H1 (cell line): ENCODE data around the gene SELPLG. TPM values are rescaled to one million over a fixed set of nuclear protein-coding genes. Genes with fewer than 3 reads are reported as not detected.

Experiments used
- CTCF ChIA-PET: fragments of 300-600 bp; sonication (Branson Sonifier 250); formaldehyde crosslinking; loops from one replicate; lab custom pipeline; 2021; ENCODE audit not compliant: partially characterized antibody; lab: Charles Lee
- POLR2A ChIA-PET: fragments of 300-600 bp; sonication (Branson Sonifier 250); formaldehyde crosslinking; loops from one replicate; lab custom pipeline; 2021; ENCODE audit warnings: inconsistent platforms; ENCODE audit not compliant: partially characterized antibody; lab: Charles Lee
- DNase-seq, 2 experiments: peaks; one replicate each; pipeline versions ENCODE4 v3.0.0 to v3.0.0-alpha.2; 2010 to 2022; ENCODE audit warnings: low spot score in 2 of 2, low read depth in 1 of 2, mixed read lengths in 1 of 2
- FAIRE-seq: peaks from 2 replicates; lab custom pipeline; 2011; peaks lifted over from hg19 to GRCh38; lab: Jason Lieb, UNC
- H2AFZ ChIP-seq: 2 replicates; pipeline ENCODE4 v1.8.1; 2012; ENCODE audit warnings: low read length, inconsistent platforms
- H2AK5ac ChIP-seq: 2 replicates; pipeline ENCODE4 v1.6.1; 2013; ENCODE audit warnings: low read depth, low read length
- H2BK120ac ChIP-seq: replicated peaks from 2 replicates; pipeline ENCODE3; 2013; ENCODE audit warnings: low read depth, low read length, inconsistent platforms
- H2BK12ac ChIP-seq: 2 replicates; pipeline ENCODE4 v1.6.1; 2013; ENCODE audit warnings: low read depth, low read length
- H2BK15ac ChIP-seq: 2 replicates; pipeline ENCODE4 v1.6.1; 2013; ENCODE audit warnings: low read length
- H2BK20ac ChIP-seq: 2 replicates; pipeline ENCODE4 v1.6.1; 2013; ENCODE audit warnings: low read length
- H2BK5ac ChIP-seq: 2 replicates; pipeline ENCODE4 v1.6.1; 2013; ENCODE audit warnings: low read depth, low read length
- H3K14ac ChIP-seq: 2 replicates; pipeline ENCODE4 v1.6.1; 2013; ENCODE audit warnings: inconsistent platforms; ENCODE audit not compliant: insufficient read length
- H3K18ac ChIP-seq: 2 replicates; pipeline ENCODE4 v1.6.1; 2013; ENCODE audit warnings: low read length; ENCODE audit errors: extremely low read depth
- H3K23ac ChIP-seq: 2 replicates; pipeline ENCODE4 v1.6.1; 2013; ENCODE audit warnings: inconsistent platforms; ENCODE audit not compliant: insufficient read length
- H3K23me2 ChIP-seq: 2 replicates; pipeline ENCODE4 v1.6.1; 2013; ENCODE audit warnings: low read depth, low read length
- H3K27ac ChIP-seq: 2 replicates; pipeline ENCODE4 v1.6.1; 2011; ENCODE audit warnings: low read depth, low read length, inconsistent platforms
- H3K27me3 ChIP-seq, 4 experiments: replicated peaks in 1 of 4; 1 replicate in 1 of 4; 2 replicates in 3 of 4; pipeline versions ENCODE4 v1.6.1 to v1.8.1; 2011 to 2013; ENCODE audit warnings: low read length in 3 of 4, mild to moderate bottlenecking in 3 of 4, inconsistent platforms in 2 of 4, mixed read lengths in 2 of 4, moderate library complexity in 1 of 4; ENCODE audit not compliant: control insufficient read depth in 3 of 4, insufficient read depth in 3 of 4; ENCODE audit errors: extremely low read depth in 1 of 4
- H3K36me3 ChIP-seq, 4 experiments: 2 replicates each; pipeline versions ENCODE4 v1.6.1 to v1.8.1; 2011 to 2013; ENCODE audit warnings: mild to moderate bottlenecking in 4 of 4, low read length in 3 of 4, moderate library complexity in 2 of 4, control low read depth in 1 of 4, inconsistent platforms in 1 of 4; ENCODE audit not compliant: insufficient read depth in 4 of 4, control insufficient read depth in 2 of 4
- H3K4ac ChIP-seq: replicated peaks from 2 replicates; pipeline ENCODE3; 2013; ENCODE audit warnings: low read length, low read depth, mixed read lengths, inconsistent platforms; ENCODE audit not compliant: insufficient read length
- H3K4me1 ChIP-seq, 4 experiments: replicated peaks in 1 of 4; 1 replicate in 1 of 4; 2 replicates in 3 of 4; pipeline versions ENCODE4 v1.6.1 to v1.8.1; 2011 to 2013; ENCODE audit warnings: low read length in 3 of 4, inconsistent platforms in 2 of 4, mixed read lengths in 1 of 4; ENCODE audit not compliant: insufficient read depth in 4 of 4, control insufficient read depth in 3 of 4
- H3K4me2 ChIP-seq, 2 experiments: 2 replicates each; pipeline versions ENCODE4 v1.6.1 to v1.8.1; 2011 to 2013; ENCODE audit warnings: low read depth in 2 of 2, low read length in 2 of 2, control low read depth in 1 of 2, inconsistent platforms in 1 of 2, mild to moderate bottlenecking in 1 of 2; ENCODE audit not compliant: insufficient read depth in 1 of 2
- H3K4me3 ChIP-seq, 4 experiments: fragments of 200-600, 300-600 bp in 1 of 4; sonication (generic), shearing (Covaris generic), sonication (Bioruptor Twin) in 1 of 4; 2 replicates each; pipeline versions ENCODE4 v1.5.1 to v1.8.1; 2011 to 2016; ENCODE audit warnings: low read length in 4 of 4, low read depth in 3 of 4, control low read depth in 2 of 4, inconsistent platforms in 2 of 4, mild to moderate bottlenecking in 2 of 4, mixed read lengths in 1 of 4, moderate library complexity in 1 of 4; ENCODE audit not compliant: insufficient read depth in 2 of 4; ENCODE audit errors: extremely low read depth in 1 of 4
- H3K56ac ChIP-seq: replicated peaks from 2 replicates; pipeline ENCODE3; 2013; ENCODE audit warnings: low read depth, mild to moderate bottlenecking, mixed read lengths, low read length, inconsistent platforms; ENCODE audit not compliant: insufficient read length
- H3K79me1 ChIP-seq: 2 replicates; pipeline ENCODE4 v1.6.1; 2013; ENCODE audit warnings: low read depth, low read length, control low read depth
- H3K79me2 ChIP-seq, 2 experiments: 2 replicates each; pipeline versions ENCODE4 v1.6.1 to v1.8.1; 2012 to 2013; ENCODE audit warnings: low read length in 2 of 2, mild to moderate bottlenecking in 2 of 2, inconsistent platforms in 1 of 2; ENCODE audit not compliant: insufficient read depth in 2 of 2, control insufficient read depth in 1 of 2
- H3K9ac ChIP-seq, 4 experiments: replicated peaks in 1 of 4; 1 replicate in 1 of 4; 2 replicates in 3 of 4; pipeline versions ENCODE4 v1.6.1 to v1.8.1; 2011 to 2013; ENCODE audit warnings: low read depth in 3 of 4, low read length in 3 of 4, control low read depth in 2 of 4, mild to moderate bottlenecking in 2 of 4, moderate library complexity in 2 of 4, inconsistent platforms in 1 of 4; ENCODE audit errors: extremely low read depth in 1 of 4
- H3K9me3 ChIP-seq, 2 experiments: 2 replicates each; pipeline versions ENCODE4 v1.6.1 to v1.8.1; 2012 to 2013; ENCODE audit warnings: mild to moderate bottlenecking in 2 of 2, moderate library complexity in 2 of 2, control low read depth in 1 of 2, inconsistent platforms in 1 of 2, low read depth in 1 of 2, low read length in 1 of 2, mixed read lengths in 1 of 2; ENCODE audit not compliant: insufficient read depth in 2 of 2
- H4K20me1 ChIP-seq, 2 experiments: replicated peaks in 1 of 2; 2 replicates each; pipeline versions ENCODE3 to v1.8.1; 2011 to 2013; ENCODE audit warnings: inconsistent platforms in 2 of 2, low read length in 2 of 2, mild to moderate bottlenecking in 1 of 2; ENCODE audit not compliant: insufficient read depth in 2 of 2, control insufficient read depth in 1 of 2
- H4K5ac ChIP-seq: 2 replicates; pipeline ENCODE4 v1.6.1; 2013; ENCODE audit warnings: low read length, low read depth, mixed read lengths, inconsistent platforms; ENCODE audit not compliant: insufficient read length
- H4K8ac ChIP-seq: 2 replicates; pipeline ENCODE4 v1.8.0; 2013; ENCODE audit warnings: mild to moderate bottlenecking, moderate library complexity, low read length, inconsistent platforms; ENCODE audit not compliant: insufficient read depth; ENCODE audit errors: extremely low read depth
- H4K91ac ChIP-seq: replicated peaks from 2 replicates; pipeline ENCODE3; 2013; ENCODE audit warnings: low read length, mixed read lengths, inconsistent platforms; ENCODE audit not compliant: insufficient read length
- BCL11A ChIP-seq, 2 experiments: IDR thresholded peaks; one replicate each; pipeline ENCODE4 v1.6.1; 2011; ENCODE audit warnings: low read depth in 2 of 2, low read length in 2 of 2, mild to moderate bottlenecking in 2 of 2
- CTBP2 ChIP-seq: IDR thresholded peaks from 2 replicates; pipeline ENCODE4 v1.7.0; 2011; ENCODE audit warnings: borderline replicate concordance, mild to moderate bottlenecking, moderate library complexity, mixed read lengths, low read length; ENCODE audit not compliant: insufficient read depth, insufficient read length
- E2F6 ChIP-seq: IDR thresholded peaks from 2 replicates; pipeline ENCODE4 v1.6.1; 2012; ENCODE audit warnings: inconsistent platforms
- EZH2 ChIP-seq: fragments of 200-600 bp; sonication (generic); IDR thresholded peaks from 2 replicates; pipeline ENCODE4 v1.7.1; 2012; ENCODE audit warnings: low read depth, mild to moderate bottlenecking, moderate library complexity, low read length, inconsistent platforms; ENCODE audit not compliant: severe bottlenecking
- GABPA ChIP-seq: IDR thresholded peaks from 2 replicates; pipeline ENCODE4 v1.6.1; 2011; ENCODE audit warnings: mild to moderate bottlenecking, low read length, moderate library complexity, borderline replicate concordance; ENCODE audit not compliant: insufficient read depth
- POU5F1 ChIP-seq: IDR thresholded peaks from 2 replicates; pipeline ENCODE4 v1.6.1; 2011; ENCODE audit warnings: low read depth, mild to moderate bottlenecking, low read length, moderate library complexity
- SIX5 ChIP-seq: IDR thresholded peaks from 2 replicates; pipeline ENCODE4 v1.6.1; 2011; ENCODE audit warnings: mild to moderate bottlenecking, low read depth, low read length
- TAF7 ChIP-seq: optimal IDR thresholded peaks from 2 replicates; pipeline ENCODE3; 2011; ENCODE audit warnings: low read depth, mild to moderate bottlenecking, inconsistent platforms, low read length, moderate library complexity, borderline replicate concordance
- WGBS, 2 experiments: shearing (Covaris generic) in 1 of 2; methylation state at CpG; one replicate each; pipeline versions ENCODE4 v1.1.6 to v1.1.7; 2013 to 2015; ENCODE audit warnings: low lambda C conversion rate in 2 of 2, mixed read lengths in 2 of 2, inconsistent platforms in 1 of 2, low coverage in 1 of 2, missing lambda C conversion rate in 1 of 2; ENCODE audit not compliant: insufficient replicate concordance in 2 of 2, insufficient coverage in 1 of 2, insufficient read length in 1 of 2; ENCODE audit errors: extremely low coverage in 1 of 2, missing lambda C conversion rate in 1 of 2; 5-methylcytosine and 5-hydroxymethylcytosine counted together
- polyA plus RNA-seq, 7 experiments: library from polyadenylated mRNA; depleted of rRNA in 3 of 7; stranded (reverse) in 5 of 7; unstranded in 2 of 7; fragments of >200 nt in 5 of 7; fragments of 200-250 nt in 2 of 7; gene quantifications; 1 replicate in 5 of 7; 2 replicates in 1 of 7; 4 replicates in 1 of 7; pipeline versions ENCODE4 v1.2.1 to v1.2.3, GENCODE V29; 2011 to 2013; ENCODE audit warnings: missing spikeins in 2 of 7, mixed read lengths in 2 of 7
- total RNA-seq: library from RNA; stranded (reverse); fragmentation: NEBNext Ultra II Directional; extraction: Animal tissue kit (Norgen Biotek cat#: 25700); gene quantifications from 2 replicates; pipeline ENCODE4 v1.2.1, GENCODE V29; 2021
- TF ChIP-seq, protein P1 (sequence below): IDR thresholded peaks from 2 replicates; pipeline ENCODE4 v1.6.1; 2011; ENCODE audit warnings: low read length, improper control_type of control experiment

Gene SELPLG
- total and polyA plus RNA-seq, 2 of the 8 experiments (the other 6 are each of a cell fraction or from before 2014, with no cell fraction given), result 0.18 TPM; not detected in 1

DNA sequence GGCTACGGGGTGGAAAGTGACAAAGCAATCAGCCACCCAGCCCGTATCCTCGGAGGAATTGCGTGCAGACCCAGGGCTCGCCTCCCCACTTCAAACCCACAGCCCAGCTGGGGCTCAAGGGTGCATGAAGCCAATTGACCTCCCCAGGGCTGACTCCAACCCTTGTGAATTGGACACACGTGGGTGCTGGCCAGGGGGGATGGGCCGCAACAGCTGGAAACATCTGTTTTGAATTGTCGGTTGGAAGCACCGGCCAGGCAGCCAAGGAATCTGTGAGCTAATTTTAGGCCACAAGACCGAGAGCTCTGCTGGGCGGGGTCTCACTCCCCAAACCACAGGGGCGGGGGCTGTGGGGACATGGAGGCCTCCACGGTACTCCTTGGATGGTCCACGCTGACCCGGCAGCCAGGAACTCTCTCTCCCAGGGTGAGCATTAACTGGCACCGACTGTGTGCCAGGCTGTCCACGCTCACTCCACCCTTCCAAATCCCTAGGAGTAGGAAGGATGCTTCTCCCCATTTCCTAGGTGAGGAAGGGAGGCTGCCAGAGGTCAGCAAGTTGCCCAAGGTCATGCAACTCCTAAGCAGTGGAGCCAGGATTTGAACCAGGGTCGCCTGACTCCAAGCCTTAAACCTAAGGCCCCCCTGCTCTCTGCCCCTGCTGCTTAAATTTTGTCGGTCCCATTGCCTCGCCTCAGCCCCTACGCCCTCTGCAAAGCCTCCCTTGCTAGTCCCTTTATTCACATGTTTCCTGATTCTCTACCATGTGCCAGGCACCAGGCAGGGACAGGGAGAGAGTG is 24.0 kb downstream of the SELPLG start:
- Histone ChIP-seq H2BK5ac (no peak overlapping the region; the same call in 1 of the 2 replicates), H3K4me2 (no peak overlapping the region), H4K20me1 (no peaks in the 10 kb centered on the region), H4K91ac (peak overlapping the region; percentile 61), H3K23me2 (peaks cover 9% of the 10 kb centered on the region; the same call in 1 of the 2 replicates), H3K56ac (no peak overlapping the region), H3K79me2 (no peaks in the 10 kb centered on the region), H3K9ac (no peak overlapping the region), H2BK120ac (no peak overlapping the region), H2BK15ac (no peak overlapping the region), H3K79me1 (no peaks in the 10 kb centered on the region), H2BK12ac (peak overlapping the region; percentile 44; the same call in 1 of the 2 replicates), H3K27me3 (no peaks in the 10 kb centered on the region), H3K18ac (no peak overlapping the region), H2AK5ac (no peak overlapping the region; the same call in 1 of the 2 replicates), H3K4me1 (peaks cover 0 to 14% (median 1%) of the 10 kb centered on the region in 4 experiments; a peak in 4 of 7 replicates), H2BK20ac (no peak overlapping the region), H3K27ac (no peak overlapping the region), H2AFZ (0 out of 2 replicates have a peak overlapping the region, but pooled peaks have one; percentile 60), H3K9me3 (no peaks in the 10 kb centered on the region), H3K23ac (no peak overlapping the region), H4K5ac (peak overlapping the region; percentile 26), H4K8ac (0 out of 2 replicates have a peak overlapping the region, but pooled peaks have one; percentile 42), H3K14ac (no peak overlapping the region), H3K4me3 (no peak overlapping the region), H3K4ac (no peak overlapping the region), H3K36me3 (no peaks in the 10 kb centered on the region)
- DNase-seq (no peak), FAIRE-seq (no peak)
- ChIA-PET CTCF (interaction anchor here (0.7 to 22.5 kb wide), 7 partner anchors 8 to 54 kb away, joined by 3 to 523 read pairs (median 6); partner anchors contain the start of genes ISCU, SART3, SELPLG and TMEM119), POLR2A (interaction anchor here (1.4 to 2.0 kb wide), 5 partner anchors 9 to 48 kb away, joined by 3 to 6 read pairs (median 4); partner anchors contain the start of genes SART3 and TMEM119)
- WGBS, 2 experiments, result 80% methylated on average over 21 of the region's 21 CpGs; no CpG with 5 or more reads in 1 of the 2 experiments
- TF ChIP-seq BCL11A (IDR thresholded peaks at IDR 0.05; ENCODE audit: low read depth in 2 of 2, low read length in 2 of 2) (no peak), EZH2 (no peak), SIX5 (no peak), TAF7 (no peak), CTBP2 (no peak), GABPA (no peak), E2F6 (no peak), POU5F1 (no peak)
- TF ChIP-seq, protein P1, sequence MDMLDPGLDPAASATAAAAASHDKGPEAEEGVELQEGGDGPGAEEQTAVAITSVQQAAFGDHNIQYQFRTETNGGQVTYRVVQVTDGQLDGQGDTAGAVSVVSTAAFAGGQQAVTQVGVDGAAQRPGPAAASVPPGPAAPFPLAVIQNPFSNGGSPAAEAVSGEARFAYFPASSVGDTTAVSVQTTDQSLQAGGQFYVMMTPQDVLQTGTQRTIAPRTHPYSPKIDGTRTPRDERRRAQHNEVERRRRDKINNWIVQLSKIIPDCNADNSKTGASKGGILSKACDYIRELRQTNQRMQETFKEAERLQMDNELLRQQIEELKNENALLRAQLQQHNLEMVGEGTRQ, result no peak
